Endothelial cell of umbilical vein (primary cell): ENCODE measurements around the gene TBC1D8. TPM values are rescaled to one million over a fixed set of nuclear protein-coding genes. Genes with fewer than 3 reads are reported as not detected.
A peak's percentile ranks its signal among the peaks of the same experiment; 100 is the strongest.

ENCODE experiments used
- BruUV-seq: library from RNA; stranded (reverse); fragments of 400-500 nt; replicated peaks from 2 replicates; lab custom pipeline; 2021; lab: Mats Ljungman, UMichigan
- CTCF ChIA-PET: fragments of 300-600, 350-600 bp; sonication (Branson Sonifier 250); formaldehyde crosslinking; loops from one replicate; lab custom pipeline; 2021; ENCODE audit warnings: antibody characterized with exemption, inconsistent platforms; lab: Charles Lee
- POLR2A ChIA-PET: fragments of 300-600, 350-600 bp; sonication (Branson Sonifier 250); formaldehyde crosslinking; loops from one replicate; lab custom pipeline; 2021; ENCODE audit warnings: antibody characterized with exemption, inconsistent platforms; lab: Charles Lee
- DNase-seq: peaks from one replicate; pipeline ENCODE4 v3.0.0-alpha.2; 2011; ENCODE audit warnings: low read depth, low spot score
- FAIRE-seq: peaks from 2 replicates; lab custom pipeline; 2011; peaks lifted over from hg19 to GRCh38; lab: Jason Lieb, UNC
- H2AFZ ChIP-seq: 2 replicates; pipeline ENCODE4 v1.6.0; 2012; ENCODE audit warnings: low read depth, low read length, control low read depth, inconsistent platforms
- H3K27ac ChIP-seq: 2 replicates; pipeline ENCODE4 v1.5.1; 2011; ENCODE audit warnings: low read depth, mild to moderate bottlenecking, control low read depth, low read length, moderate library complexity; ENCODE audit not compliant: insufficient read depth
- H3K27me3 ChIP-seq, 2 experiments: 2 replicates each; pipeline versions ENCODE4 v1.6.0 to v1.6.1; 2011; ENCODE audit warnings: low read length in 2 of 2, mixed read lengths in 1 of 2; ENCODE audit not compliant: control insufficient read depth in 2 of 2, insufficient read depth in 2 of 2
- H3K36me3 ChIP-seq, 2 experiments: 2 replicates in 1 of 2; 3 replicates in 1 of 2; pipeline ENCODE4 v1.5.1; 2011; ENCODE audit warnings: low read length in 2 of 2, mild to moderate bottlenecking in 1 of 2, moderate library complexity in 1 of 2; ENCODE audit not compliant: control insufficient read depth in 2 of 2, insufficient read depth in 2 of 2; ENCODE audit errors: extremely low read depth in 1 of 2
- H3K4me1 ChIP-seq: 3 replicates; pipeline ENCODE4 v1.5.1; 2011; ENCODE audit warnings: mild to moderate bottlenecking, low read length; ENCODE audit not compliant: control insufficient read depth, insufficient read depth; ENCODE audit errors: extremely low read depth
- H3K4me2 ChIP-seq: 2 replicates; pipeline ENCODE4 v1.6.1; 2011; ENCODE audit warnings: low read length, control low read depth, mixed read lengths; ENCODE audit not compliant: insufficient read depth
- H3K4me3 ChIP-seq, 3 experiments: fragments of 200-600 bp in 1 of 3; sonication (generic), shearing (Covaris generic) in 1 of 3; replicated peaks in 1 of 3; 2 replicates each; pipeline ENCODE4 v1.5.1; 2011 to 2016; ENCODE audit warnings: control low read depth in 3 of 3, low read length in 3 of 3, mild to moderate bottlenecking in 2 of 3, inconsistent platforms in 1 of 3, low read depth in 1 of 3, moderate library complexity in 1 of 3; ENCODE audit not compliant: insufficient read depth in 1 of 3
- H3K79me2 ChIP-seq: 2 replicates; pipeline ENCODE4 v1.6.0; 2012; ENCODE audit warnings: low read length, inconsistent platforms; ENCODE audit not compliant: control insufficient read depth, insufficient read depth
- H3K9ac ChIP-seq: replicated peaks from 2 replicates; pipeline ENCODE3; 2011; ENCODE audit warnings: low read length, control low read depth; ENCODE audit not compliant: insufficient read depth; ENCODE audit errors: extremely low read depth
- H3K9me1 ChIP-seq: replicated peaks from 3 replicates; pipeline ENCODE4 v1.6.0; 2011; ENCODE audit warnings: mild to moderate bottlenecking, low read length; ENCODE audit not compliant: control insufficient read depth, insufficient read depth; ENCODE audit errors: extremely low read depth
- H3K9me3 ChIP-seq: replicated peaks from 2 replicates; pipeline ENCODE4 v1.5.1; 2012; ENCODE audit warnings: low read length, inconsistent platforms; ENCODE audit not compliant: control insufficient read depth, insufficient read depth
- H4K20me1 ChIP-seq: replicated peaks from 2 replicates; pipeline ENCODE3; 2011; ENCODE audit warnings: mild to moderate bottlenecking, low read length; ENCODE audit not compliant: control insufficient read depth, insufficient read depth; ENCODE audit errors: extremely low read depth
- EZH2 ChIP-seq: IDR thresholded peaks from 2 replicates; pipeline ENCODE4 v1.6.1; 2012; ENCODE audit warnings: borderline replicate concordance, low read depth, mild to moderate bottlenecking, moderate library complexity, low read length, inconsistent platforms; ENCODE audit not compliant: severe bottlenecking
- FOS ChIP-seq: IDR thresholded peaks from 2 replicates; pipeline ENCODE4 v1.6.1; 2011; ENCODE audit warnings: mild to moderate bottlenecking, low read length, moderate library complexity, borderline replicate concordance; ENCODE audit not compliant: insufficient read depth
- GATA2 ChIP-seq: IDR thresholded peaks from 2 replicates; pipeline ENCODE4 v1.7.0; 2011; ENCODE audit warnings: low read depth, mild to moderate bottlenecking, moderate library complexity, mixed read lengths, low read length; ENCODE audit not compliant: insufficient read length, insufficient read depth
- JUN ChIP-seq: IDR thresholded peaks from 2 replicates; pipeline ENCODE4 v1.6.1; 2011; ENCODE audit warnings: borderline replicate concordance, low read depth; ENCODE audit not compliant: insufficient read length, insufficient read depth
- MAX ChIP-seq: IDR thresholded peaks from 2 replicates; pipeline ENCODE4 v1.6.1; 2011; ENCODE audit not compliant: insufficient read depth, insufficient read length
- MYC ChIP-seq: IDR thresholded peaks from one replicate; pipeline ENCODE4 v1.6.1; 2011; ENCODE audit warnings: mild to moderate bottlenecking, low read depth, low read length
- POLR2A ChIP-seq: IDR thresholded peaks from 2 replicates; pipeline ENCODE4 v1.6.1; 2012; ENCODE audit warnings: low read depth, mild to moderate bottlenecking, control low read depth, low read length
- POLR2AphosphoS5 ChIP-seq: IDR thresholded peaks from 2 replicates; pipeline ENCODE4 v1.6.1; 2012; ENCODE audit warnings: low read depth, mild to moderate bottlenecking, control low read depth, low read length, moderate library complexity; ENCODE audit not compliant: insufficient read depth
- dilution Hi-C: fragments of 300-500 bp; cut with MboI; formaldehyde crosslinking; loops from one replicate; pipeline ENCODE4 v1.15.0; 2019; ENCODE audit warnings: low sequenced_read_pairs; ENCODE audit not compliant: extremely low pct_ligation_motif_present
- intact Hi-C: fragments of 100-400 bp; cut with micrococcal nuclease; formaldehyde crosslinking; loops from one replicate; pipeline ENCODE4 v1.10.0; 2022
- polyA plus RNA-seq, 4 experiments: library from polyadenylated mRNA; depleted of rRNA in 3 of 4; stranded (reverse) in 3 of 4; unstranded in 1 of 4; fragments of >200 nt; gene quantifications; 2 replicates each; pipeline versions ENCODE4 v1.2.1 to v1.2.3, GENCODE V29; 2011 to 2012; ENCODE audit warnings: missing spikeins in 1 of 4
- total RNA-seq: library from RNA; stranded (reverse); gene quantifications from 2 replicates; pipeline ENCODE4 v1.2.3, GENCODE V29; 2021
- TF ChIP-seq, protein P1 (sequence below), 2 donors: IDR thresholded peaks; 1 replicate in 1 of 2; 2 replicates in 1 of 2; pipeline ENCODE4 v1.5.1; 2011; ENCODE audit warnings: low read length in 2 of 2, mild to moderate bottlenecking in 2 of 2, moderate library complexity in 2 of 2, control low read depth in 1 of 2, inconsistent platforms in 1 of 2, low read depth in 1 of 2; ENCODE audit not compliant: insufficient read depth in 1 of 2; ENCODE audit errors: extremely low read depth in 1 of 2

TBC1D8 gene
- total and polyA plus RNA-seq, 2 donors (not counting 3 experiments of a cell fraction or from before 2014, with no cell fraction given) = 28.5 to 32.1 TPM

- no peaks in the 10 kb centered on the region for H3K9me3 ChIP-seq
- ChIA-PET POLR2A (no interaction called here), CTCF (interaction anchor here (1.3 to 8.4 kb wide), 5 partner anchors 24 to 112 kb away, joined by 3 to 210 read pairs (median 4); no protein-coding TSS in a partner anchor)
- peaks cover 76% of the 10 kb centered on the region for H3K79me2 ChIP-seq
- DNase-seq (no peak), FAIRE-seq (no peak)
- peak overlapping the region; percentile 16 for H3K4me2 ChIP-seq
- no peak overlapping the region for H3K27ac ChIP-seq
- no TSS peak for BruUV-seq
- H3K4me1 ChIP-seq = peaks cover 36% of the 10 kb centered on the region
- H3K9me1 ChIP-seq = no peaks in the 10 kb centered on the region
- no peak overlapping the region for H3K9ac ChIP-seq
- dilution Hi-C loops = no loop called here
- intact Hi-C loops = no loop called here
- H2AFZ ChIP-seq = no peak overlapping the region
- no peak overlapping the region for H3K4me3 ChIP-seq
- H3K36me3 ChIP-seq = no peaks in the 10 kb centered on the region
- no peaks in the 10 kb centered on the region for H4K20me1 ChIP-seq
- no peaks in the 10 kb centered on the region for H3K27me3 ChIP-seq
- TF ChIP-seq POLR2AphosphoS5 (no peak), MYC (no peak)
Observed at GRCh38 chr2:101147971-101148370, 3.2 kb downstream of the TBC1D8 start.

GRCh38 chr2:101147062-101147461, 4.1 kb downstream of the TBC1D8 start:
- Histone ChIP-seq H2AFZ (no peak overlapping the region), H3K9me1 (no peaks in the 10 kb centered on the region), H3K36me3 (no peaks in the 10 kb centered on the region), H3K9ac (no peak overlapping the region), H3K9me3 (no peaks in the 10 kb centered on the region), H3K4me2 (no peak overlapping the region), H4K20me1 (no peaks in the 10 kb centered on the region), H3K79me2 (peaks cover 85% of the 10 kb centered on the region), H3K27ac (no peak overlapping the region), H3K4me1 (peaks cover 26% of the 10 kb centered on the region), H3K4me3 (no peak overlapping the region), H3K27me3 (no peaks in the 10 kb centered on the region)
- dilution Hi-C loops (no loop called here), intact Hi-C loops (no loop called here)
- CTCF ChIA-PET = interaction anchor here (1.7 to 8.4 kb wide), 3 partner anchors 23 to 111 kb away, joined by 4 to 210 read pairs (median 8); no protein-coding TSS in a partner anchor
- no TSS peak for BruUV-seq
- DNase-seq = no peak
- POLR2A ChIA-PET = no interaction called here
- no peak for TF ChIP-seq MYC
- no peak for TF ChIP-seq MAX
- TF ChIP-seq POLR2A = no peak
- no peak for TF ChIP-seq GATA2
- TF ChIP-seq, protein P1, sequence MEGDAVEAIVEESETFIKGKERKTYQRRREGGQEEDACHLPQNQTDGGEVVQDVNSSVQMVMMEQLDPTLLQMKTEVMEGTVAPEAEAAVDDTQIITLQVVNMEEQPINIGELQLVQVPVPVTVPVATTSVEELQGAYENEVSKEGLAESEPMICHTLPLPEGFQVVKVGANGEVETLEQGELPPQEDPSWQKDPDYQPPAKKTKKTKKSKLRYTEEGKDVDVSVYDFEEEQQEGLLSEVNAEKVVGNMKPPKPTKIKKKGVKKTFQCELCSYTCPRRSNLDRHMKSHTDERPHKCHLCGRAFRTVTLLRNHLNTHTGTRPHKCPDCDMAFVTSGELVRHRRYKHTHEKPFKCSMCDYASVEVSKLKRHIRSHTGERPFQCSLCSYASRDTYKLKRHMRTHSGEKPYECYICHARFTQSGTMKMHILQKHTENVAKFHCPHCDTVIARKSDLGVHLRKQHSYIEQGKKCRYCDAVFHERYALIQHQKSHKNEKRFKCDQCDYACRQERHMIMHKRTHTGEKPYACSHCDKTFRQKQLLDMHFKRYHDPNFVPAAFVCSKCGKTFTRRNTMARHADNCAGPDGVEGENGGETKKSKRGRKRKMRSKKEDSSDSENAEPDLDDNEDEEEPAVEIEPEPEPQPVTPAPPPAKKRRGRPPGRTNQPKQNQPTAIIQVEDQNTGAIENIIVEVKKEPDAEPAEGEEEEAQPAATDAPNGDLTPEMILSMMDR (IDR thresholded peaks at IDR 0.05; ENCODE audit: extremely low read depth in 1 of 2, insufficient read depth in 1 of 2, low read depth in 1 of 2, low read length in 2 of 2) = no peak
- no peak for TF ChIP-seq JUN
- no peak for TF ChIP-seq FOS
- no peak for TF ChIP-seq POLR2AphosphoS5
- no peak for TF ChIP-seq EZH2
- FAIRE-seq = no peak
